OCI-LY7 (cell line): ENCODE measurements around the gene VSIG8. TPM values are rescaled to one million over a fixed set of nuclear protein-coding genes. Genes with fewer than 3 reads are reported as not detected.

ENCODE experiments used
- BruUV-seq: library from RNA; stranded (reverse); fragments of 400-500 nt; replicated peaks from 2 replicates; lab custom pipeline; 2021; lab: Mats Ljungman, UMichigan
- CTCF ChIA-PET: fragments of 300-600 bp; sonication (Branson Sonifier 250); formaldehyde crosslinking; loops from one replicate; lab custom pipeline; 2022; ENCODE audit warnings: antibody characterized with exemption; ENCODE audit not compliant: unreplicated experiment; lab: Charles Lee
- POLR2A ChIA-PET: fragments of 300-600 bp; sonication (Branson Sonifier 250); formaldehyde crosslinking; loops from one replicate; lab custom pipeline; 2022; ENCODE audit warnings: antibody characterized with exemption; lab: Charles Lee
- DNase-seq: peaks from one replicate; pipeline ENCODE4 v3.0.0-alpha.2; 2015; ENCODE audit warnings: low spot score
- H2AFZ ChIP-seq: fragments of 200-600 bp; sonication (generic), shearing (Covaris generic); 2 replicates; pipeline ENCODE4 v1.6.1; 2014; ENCODE audit warnings: mild to moderate bottlenecking, antibody characterized with exemption, low read length, moderate library complexity
- H3K27ac ChIP-seq: fragments of 200-600 bp; sonication (generic); 2 replicates; pipeline ENCODE4 v1.5.1; 2014; ENCODE audit warnings: mixed run types, low read depth, mild to moderate bottlenecking, moderate library complexity, low read length, inconsistent platforms; ENCODE audit not compliant: poor library complexity, severe bottlenecking
- H3K36me3 ChIP-seq: fragments of 200-600 bp; sonication (generic); 2 replicates; pipeline ENCODE4 v1.6.1; 2014; ENCODE audit warnings: mild to moderate bottlenecking, antibody characterized with exemption, low read length, moderate library complexity, mixed read lengths; ENCODE audit not compliant: insufficient read depth
- H3K4me1 ChIP-seq: fragments of 200-600 bp; sonication (generic); 2 replicates; pipeline ENCODE4 v1.5.1; 2014; ENCODE audit warnings: mild to moderate bottlenecking, low read length; ENCODE audit not compliant: insufficient read depth, poor library complexity, severe bottlenecking
- H3K4me2 ChIP-seq: fragments of 200-600 bp; sonication (generic); 2 replicates; pipeline ENCODE4 v1.6.1; 2014; ENCODE audit warnings: mild to moderate bottlenecking, low read length
- H3K4me3 ChIP-seq: fragments of 200-600 bp; sonication (generic); 2 replicates; pipeline ENCODE4 v1.5.1; 2014; ENCODE audit warnings: mild to moderate bottlenecking, low read depth, low read length; ENCODE audit not compliant: poor library complexity, severe bottlenecking
- H3K79me2 ChIP-seq: fragments of 200-600 bp; sonication (generic); 2 replicates; pipeline ENCODE4 v1.6.1; 2016; ENCODE audit warnings: low read depth, mild to moderate bottlenecking, low read length, moderate library complexity, mixed read lengths; ENCODE audit not compliant: insufficient read depth
- H3K9me2 ChIP-seq: fragments of 200-600 bp; sonication (generic); 2 replicates; pipeline ENCODE4 v1.6.1; 2016; ENCODE audit warnings: mild to moderate bottlenecking, low read length, mixed read lengths; ENCODE audit not compliant: insufficient read depth
- H3K9me3 ChIP-seq: fragments of 200-600 bp; sonication (generic); 2 replicates; pipeline ENCODE4 v1.6.1; 2014; ENCODE audit warnings: mild to moderate bottlenecking, mixed run types, low read length, mixed read lengths
- H4K20me1 ChIP-seq: fragments of 200-600 bp; sonication (generic); 2 replicates; pipeline ENCODE4 v1.6.1; 2014; ENCODE audit warnings: mild to moderate bottlenecking, antibody characterized with exemption, low read length, moderate library complexity, mixed read lengths; ENCODE audit not compliant: insufficient read depth
- EZH2phosphoT487 ChIP-seq: fragments of 200-600 bp; sonication (generic); IDR thresholded peaks from 2 replicates; pipeline ENCODE4 v1.6.1; 2018; ENCODE audit warnings: low read depth, borderline replicate concordance, mild to moderate bottlenecking, mixed run types, antibody characterized with exemption, low read length, moderate library complexity, mixed read lengths
- intact Hi-C: fragments of 100-400 bp; cut with micrococcal nuclease; formaldehyde crosslinking; loops from one replicate; pipeline ENCODE4 v1.10.0; 2022; ENCODE audit not compliant: unreplicated experiment
- total RNA-seq, 2 experiments: library from RNA; depleted of rRNA in 1 of 2; stranded (reverse); fragments of >200 nt in 1 of 2; shearing (Covaris generic) in 1 of 2; gene quantifications; 2 replicates each; pipeline ENCODE4 v1.2.3, GENCODE V29; 2014 to 2022
- TF ChIP-seq, protein P1 (sequence below): fragments of 200-600 bp; sonication (generic); conservative IDR thresholded peaks from 2 replicates; pipeline ENCODE4 v1.5.1; 2014; ENCODE audit warnings: mild to moderate bottlenecking, antibody characterized with exemption, low read length, moderate library complexity, mixed read lengths

VSIG8 gene
- total RNA-seq, 2 experiments from 2014 or later: not detected

GRCh38 chr1:159880430-159880829 is 18.0 kb upstream of the VSIG8 start:
- H3K27ac ChIP-seq: no peak overlapping the region
- no TSS peak for BruUV-seq

DNA sequence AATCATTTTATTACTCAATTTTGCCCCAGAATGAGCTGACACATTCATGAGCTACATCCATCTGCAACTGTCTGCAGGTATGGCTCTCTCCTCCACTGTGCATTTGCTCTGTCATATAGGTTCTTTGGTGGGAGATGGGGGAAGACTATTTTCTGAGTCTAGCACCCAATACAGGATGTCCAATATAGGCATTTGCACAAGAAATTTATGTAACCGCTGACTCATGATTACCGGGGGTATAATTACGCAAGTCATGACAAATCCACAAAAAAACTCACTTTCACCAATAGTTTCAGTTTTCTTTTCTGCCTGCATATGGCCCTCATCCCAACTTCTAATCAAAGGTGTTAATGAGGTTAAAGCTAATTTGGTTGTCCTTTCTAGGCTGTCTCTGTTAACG is 17.5 kb upstream of the VSIG8 start:
- CTCF ChIA-PET: no interaction called here
- POLR2A ChIA-PET: interaction anchor here (1.7 kb wide), 1 partner anchor 9 kb away, joined by 13 read pairs; no protein-coding TSS in a partner anchor
- DNase-seq: no peak
- Histone ChIP-seq H3K79me2 (no peaks in the 10 kb centered on the region), H2AFZ (no peak overlapping the region), H3K9me2 (no peaks in the 10 kb centered on the region), H3K4me1 (no peaks in the 10 kb centered on the region), H4K20me1 (no peaks in the 10 kb centered on the region), H3K9me3 (no peaks in the 10 kb centered on the region), H3K27ac (no peak overlapping the region), H3K4me3 (no peak overlapping the region), H3K36me3 (no peaks in the 10 kb centered on the region), H3K4me2 (no peak overlapping the region)
- intact Hi-C loops: no loop called here
- no peak for TF ChIP-seq EZH2phosphoT487
- TF ChIP-seq, protein P1, sequence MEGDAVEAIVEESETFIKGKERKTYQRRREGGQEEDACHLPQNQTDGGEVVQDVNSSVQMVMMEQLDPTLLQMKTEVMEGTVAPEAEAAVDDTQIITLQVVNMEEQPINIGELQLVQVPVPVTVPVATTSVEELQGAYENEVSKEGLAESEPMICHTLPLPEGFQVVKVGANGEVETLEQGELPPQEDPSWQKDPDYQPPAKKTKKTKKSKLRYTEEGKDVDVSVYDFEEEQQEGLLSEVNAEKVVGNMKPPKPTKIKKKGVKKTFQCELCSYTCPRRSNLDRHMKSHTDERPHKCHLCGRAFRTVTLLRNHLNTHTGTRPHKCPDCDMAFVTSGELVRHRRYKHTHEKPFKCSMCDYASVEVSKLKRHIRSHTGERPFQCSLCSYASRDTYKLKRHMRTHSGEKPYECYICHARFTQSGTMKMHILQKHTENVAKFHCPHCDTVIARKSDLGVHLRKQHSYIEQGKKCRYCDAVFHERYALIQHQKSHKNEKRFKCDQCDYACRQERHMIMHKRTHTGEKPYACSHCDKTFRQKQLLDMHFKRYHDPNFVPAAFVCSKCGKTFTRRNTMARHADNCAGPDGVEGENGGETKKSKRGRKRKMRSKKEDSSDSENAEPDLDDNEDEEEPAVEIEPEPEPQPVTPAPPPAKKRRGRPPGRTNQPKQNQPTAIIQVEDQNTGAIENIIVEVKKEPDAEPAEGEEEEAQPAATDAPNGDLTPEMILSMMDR: no peak
- BruUV-seq: no TSS peak

More at GRCh38 chr1:159880430-159880829, 18.0 kb upstream of the VSIG8 start:
- no peak for DNase-seq
- Histone ChIP-seq H3K9me3 (no peaks in the 10 kb centered on the region), H3K4me1 (no peaks in the 10 kb centered on the region), H2AFZ (no peak overlapping the region), H4K20me1 (no peaks in the 10 kb centered on the region), H3K4me3 (no peak overlapping the region), H3K9me2 (no peaks in the 10 kb centered on the region), H3K79me2 (no peaks in the 10 kb centered on the region), H3K36me3 (no peaks in the 10 kb centered on the region), H3K4me2 (no peak overlapping the region)
- intact Hi-C loops: no loop called here
- ChIA-PET POLR2A (interaction anchor here (1.7 kb wide), 1 partner anchor 9 kb away, joined by 13 read pairs; no protein-coding TSS in a partner anchor), CTCF (no interaction called here)
- no peak for TF ChIP-seq EZH2phosphoT487
- TF ChIP-seq, protein P1: no peak

- Histone ChIP-seq H3K4me2 (no peak overlapping the region), H4K20me1 (no peaks in the 10 kb centered on the region), H3K4me3 (no peak overlapping the region), H2AFZ (no peak overlapping the region), H3K9me3 (no peaks in the 10 kb centered on the region), H3K79me2 (no peaks in the 10 kb centered on the region), H3K36me3 (no peaks in the 10 kb centered on the region), H3K9me2 (no peaks in the 10 kb centered on the region), H3K4me1 (no peaks in the 10 kb centered on the region), H3K27ac (no peak overlapping the region)
- intact Hi-C loops: no loop called here
- ChIA-PET CTCF (no interaction called here), POLR2A (no interaction called here)
- TF ChIP-seq EZH2phosphoT487: no peak
- TF ChIP-seq, protein P1: no peak
- no peak for DNase-seq
- BruUV-seq: no TSS peak
These were observed 16.7 kb upstream of the VSIG8 start for GRCh38 chr1:159879136-159879535.
